PC-9 (cell line): ENCODE measurements around the gene LRP2.

Experiments
- EZH2 ChIP-seq: fragments of 200-600 bp; sonication (generic); IDR thresholded peaks from 2 replicates; pipeline ENCODE4 v1.8.0; 2017; ENCODE audit warnings: antibody characterized with exemption, low read depth
- TF ChIP-seq, protein P1 (sequence below): fragments of 200-600 bp; sonication (generic); conservative IDR thresholded peaks from 2 replicates; pipeline ENCODE4 v1.6.1; 2017; ENCODE audit warnings: mixed run types, antibody characterized with exemption, mild to moderate bottlenecking, moderate library complexity

DNA sequence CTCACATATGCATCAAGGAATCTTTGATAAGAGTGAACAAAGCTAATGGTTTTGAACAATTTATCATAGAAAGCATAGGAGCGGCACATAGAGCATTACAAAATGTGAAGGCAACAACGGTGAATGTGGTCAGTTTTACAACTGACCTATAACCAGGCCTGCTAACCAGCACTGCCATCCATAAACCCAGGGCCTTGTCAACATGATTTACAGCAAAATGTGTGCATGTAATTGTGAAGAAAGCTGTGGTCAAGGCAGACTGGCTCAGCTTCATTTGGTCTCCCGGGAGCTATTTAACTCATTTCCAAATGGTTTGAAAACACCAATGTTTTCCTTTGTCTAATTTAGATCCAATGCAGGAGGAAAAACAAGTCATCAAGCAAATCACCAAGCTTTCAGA is 173.2 kb downstream of the LRP2 start:
- TF ChIP-seq, protein P1, sequence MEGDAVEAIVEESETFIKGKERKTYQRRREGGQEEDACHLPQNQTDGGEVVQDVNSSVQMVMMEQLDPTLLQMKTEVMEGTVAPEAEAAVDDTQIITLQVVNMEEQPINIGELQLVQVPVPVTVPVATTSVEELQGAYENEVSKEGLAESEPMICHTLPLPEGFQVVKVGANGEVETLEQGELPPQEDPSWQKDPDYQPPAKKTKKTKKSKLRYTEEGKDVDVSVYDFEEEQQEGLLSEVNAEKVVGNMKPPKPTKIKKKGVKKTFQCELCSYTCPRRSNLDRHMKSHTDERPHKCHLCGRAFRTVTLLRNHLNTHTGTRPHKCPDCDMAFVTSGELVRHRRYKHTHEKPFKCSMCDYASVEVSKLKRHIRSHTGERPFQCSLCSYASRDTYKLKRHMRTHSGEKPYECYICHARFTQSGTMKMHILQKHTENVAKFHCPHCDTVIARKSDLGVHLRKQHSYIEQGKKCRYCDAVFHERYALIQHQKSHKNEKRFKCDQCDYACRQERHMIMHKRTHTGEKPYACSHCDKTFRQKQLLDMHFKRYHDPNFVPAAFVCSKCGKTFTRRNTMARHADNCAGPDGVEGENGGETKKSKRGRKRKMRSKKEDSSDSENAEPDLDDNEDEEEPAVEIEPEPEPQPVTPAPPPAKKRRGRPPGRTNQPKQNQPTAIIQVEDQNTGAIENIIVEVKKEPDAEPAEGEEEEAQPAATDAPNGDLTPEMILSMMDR, result no peak
- no peak for TF ChIP-seq EZH2
